ENCODE data around the gene SOCS2.
A peak's percentile ranks its signal among the peaks of the same experiment; 100 is the strongest.

The SOCS2 gene, protein sequence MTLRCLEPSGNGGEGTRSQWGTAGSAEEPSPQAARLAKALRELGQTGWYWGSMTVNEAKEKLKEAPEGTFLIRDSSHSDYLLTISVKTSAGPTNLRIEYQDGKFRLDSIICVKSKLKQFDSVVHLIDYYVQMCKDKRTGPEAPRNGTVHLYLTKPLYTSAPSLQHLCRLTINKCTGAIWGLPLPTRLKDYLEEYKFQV

GRCh38 chr12:93571925-93572711 lies at the start of gene SOCS2:
Gene SOCS2 (plus strand): TSS chr12:93572675. CDS start chr12:93572898, 223 bp downstream.
- Histone ChIP-seq H3K27me3 (ENCODE audit: control insufficient read depth in 1 of 2, insufficient read depth in 2 of 2, low read length in 2 of 2) (peaks cover 3 to 8% of the 10 kb centered on the region in 2 donors), H3K4me1 (ENCODE audit: control insufficient read depth in 1 of 2, insufficient read depth in 2 of 2, low read length in 2 of 2) (peaks cover 8 to 19% of the 10 kb centered on the region in 2 donors), H3K27ac (ENCODE audit: low read depth, low read length) (peak within 1 kb of the TSS; percentile 96), H3K9me3 (ENCODE audit: control insufficient read depth in 1 of 2, low read length in 2 of 2) (no peaks in the 10 kb centered on the region), H3K36me3 (ENCODE audit: control insufficient read depth in 1 of 2, insufficient read depth in 2 of 2, low read length in 2 of 2) (peaks cover 7 to 10% of the 10 kb centered on the region in 2 donors), H3K4me3 (ENCODE audit: low read depth in 1 of 2, low read length in 2 of 2) (peak within 1 kb of the TSS; percentile 78 to 95), H3K9ac (ENCODE audit: low read depth in 1 of 2, low read length in 2 of 2) (peak within 1 kb of the TSS; percentile 82 to 83)

GRCh38 chr12:93524386-93525133 lies 47.9 kb upstream of the SOCS2 start:
- Histone ChIP-seq H3K4me3 (ENCODE audit: low read depth in 1 of 2, low read length in 2 of 2) (no peak overlapping the region), H3K36me3 (ENCODE audit: control insufficient read depth in 1 of 2, insufficient read depth in 2 of 2, low read length in 2 of 2) (no peaks in the 10 kb centered on the region), H3K27ac (ENCODE audit: low read depth, low read length) (no peak overlapping the region), H3K4me1 (ENCODE audit: control insufficient read depth in 1 of 2, insufficient read depth in 2 of 2, low read length in 2 of 2) (no peaks in the 10 kb centered on the region), H3K9ac (ENCODE audit: low read depth in 1 of 2, low read length in 2 of 2) (no peak overlapping the region), H3K9me3 (ENCODE audit: control insufficient read depth in 1 of 2, low read length in 2 of 2) (no peaks in the 10 kb centered on the region), H3K27me3 (ENCODE audit: control insufficient read depth in 1 of 2, insufficient read depth in 2 of 2, low read length in 2 of 2) (peaks cover 0 to 5% of the 10 kb centered on the region in 2 donors)

DNA sequence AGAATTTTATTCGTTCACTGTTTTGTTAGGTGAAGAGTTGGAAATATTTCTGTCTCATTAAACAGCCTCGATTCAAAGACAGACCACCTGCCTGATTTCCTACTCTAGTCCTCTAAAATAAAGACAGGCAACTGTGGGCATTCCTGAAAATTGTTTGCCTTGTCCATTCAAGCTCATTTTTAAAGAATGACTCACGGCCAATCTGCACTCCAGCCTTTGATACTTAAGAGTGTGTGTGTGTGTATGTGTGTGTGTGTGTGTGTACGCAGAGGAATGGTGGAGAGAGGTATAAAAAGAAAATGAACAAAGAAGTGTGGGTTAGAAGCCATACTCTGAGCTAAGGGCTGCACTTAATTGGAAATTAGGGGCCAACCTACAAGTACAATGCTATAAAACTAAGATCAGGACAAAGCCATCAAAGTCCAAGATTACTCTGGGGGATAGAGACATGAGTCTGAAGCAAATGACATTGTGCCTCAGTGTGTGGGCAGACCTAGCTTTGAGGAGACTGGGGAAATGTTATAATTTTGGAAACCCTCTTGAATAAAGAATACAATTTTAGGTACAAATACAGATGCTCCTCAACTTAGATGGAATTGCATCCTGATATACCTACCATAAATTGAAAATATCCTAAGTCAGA lies 45.6 kb upstream of the SOCS2 start:
- Histone ChIP-seq H3K9me3 (ENCODE audit: control insufficient read depth in 1 of 2, low read length in 2 of 2) (no peaks in the 10 kb centered on the region), H3K4me3 (ENCODE audit: low read depth in 1 of 2, low read length in 2 of 2) (no peak overlapping the region), H3K9ac (ENCODE audit: low read depth in 1 of 2, low read length in 2 of 2) (no peak overlapping the region), H3K27me3 (ENCODE audit: control insufficient read depth in 1 of 2, insufficient read depth in 2 of 2, low read length in 2 of 2) (peaks cover 0 to 5% of the 10 kb centered on the region in 2 donors), H3K27ac (ENCODE audit: low read depth, low read length) (no peak overlapping the region), H3K4me1 (ENCODE audit: control insufficient read depth in 1 of 2, insufficient read depth in 2 of 2, low read length in 2 of 2) (peaks cover 0 to 4% of the 10 kb centered on the region in 2 donors), H3K36me3 (ENCODE audit: control insufficient read depth in 1 of 2, insufficient read depth in 2 of 2, low read length in 2 of 2) (no peaks in the 10 kb centered on the region)

GRCh38 chr12:93530358-93530757 lies 42.1 kb upstream of the SOCS2 start:
- no peaks in the 10 kb centered on the region for H3K9me3 ChIP-seq (ENCODE audit: control insufficient read depth in 1 of 2, low read length in 2 of 2)
- H3K9ac ChIP-seq (ENCODE audit: low read depth in 1 of 2, low read length in 2 of 2) = no peak overlapping the region
- no peaks in the 10 kb centered on the region for H3K36me3 ChIP-seq (ENCODE audit: control insufficient read depth in 1 of 2, insufficient read depth in 2 of 2, low read length in 2 of 2)
- H3K4me3 ChIP-seq (ENCODE audit: low read depth in 1 of 2, low read length in 2 of 2) = no peak overlapping the region
- H3K27ac ChIP-seq (ENCODE audit: low read depth, low read length) = no peak overlapping the region
- H3K27me3 ChIP-seq (ENCODE audit: control insufficient read depth in 1 of 2, insufficient read depth in 2 of 2, low read length in 2 of 2) = no peaks in the 10 kb centered on the region
- H3K4me1 ChIP-seq (ENCODE audit: control insufficient read depth in 1 of 2, insufficient read depth in 2 of 2, low read length in 2 of 2) = peaks cover 0 to 4% of the 10 kb centered on the region in 2 donors

GRCh38 chr12:93533310-93533709 lies 39.2 kb upstream of the SOCS2 start:
- no peaks in the 10 kb centered on the region for H3K9me3 ChIP-seq (ENCODE audit: control insufficient read depth in 1 of 2, low read length in 2 of 2)
- H3K36me3 ChIP-seq (ENCODE audit: control insufficient read depth in 1 of 2, insufficient read depth in 2 of 2, low read length in 2 of 2) = no peaks in the 10 kb centered on the region
- no peak overlapping the region for H3K4me3 ChIP-seq (ENCODE audit: low read depth in 1 of 2, low read length in 2 of 2)
- no peak overlapping the region for H3K27ac ChIP-seq (ENCODE audit: low read depth, low read length)
- no peak overlapping the region for H3K9ac ChIP-seq (ENCODE audit: low read depth in 1 of 2, low read length in 2 of 2)
- H3K27me3 ChIP-seq (ENCODE audit: control insufficient read depth in 1 of 2, insufficient read depth in 2 of 2, low read length in 2 of 2) = no peaks in the 10 kb centered on the region
- H3K4me1 ChIP-seq (ENCODE audit: control insufficient read depth in 1 of 2, insufficient read depth in 2 of 2, low read length in 2 of 2) = peaks cover 0 to 4% of the 10 kb centered on the region in 2 donors

DNA sequence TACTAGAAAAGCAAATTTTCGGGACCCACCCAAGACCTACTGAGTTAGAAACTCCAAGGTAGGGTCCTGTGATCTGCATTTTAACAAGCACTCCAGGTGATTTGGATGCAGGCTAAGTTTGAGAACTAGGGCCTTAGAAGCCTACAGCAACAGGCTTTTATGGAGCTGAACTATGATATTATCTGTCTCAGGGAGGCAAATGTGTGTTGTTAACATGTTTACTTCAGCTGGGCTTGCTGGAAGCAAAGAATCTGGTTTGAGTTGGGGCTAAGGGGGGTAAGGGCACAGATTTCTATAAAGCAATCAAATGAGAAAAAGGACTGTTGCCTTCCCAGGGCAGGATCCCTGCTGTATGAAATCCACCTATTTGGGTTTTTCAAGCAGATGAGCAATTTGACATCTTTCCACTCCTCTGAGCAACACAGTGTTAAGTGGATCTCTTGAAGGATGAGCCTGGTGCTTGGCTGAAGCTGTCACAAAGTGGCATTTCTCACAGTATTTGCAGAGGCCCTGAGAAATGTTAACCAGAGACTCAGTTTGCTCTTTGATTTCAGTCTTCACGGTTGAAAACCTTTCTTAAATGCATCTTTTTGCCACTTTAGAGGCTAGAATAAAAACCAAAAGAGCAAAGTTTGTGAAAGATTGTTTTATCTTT lies 36.2 kb upstream of the SOCS2 start:
- no peak overlapping the region for H3K4me3 ChIP-seq (ENCODE audit: low read depth in 1 of 2, low read length in 2 of 2)

DNA sequence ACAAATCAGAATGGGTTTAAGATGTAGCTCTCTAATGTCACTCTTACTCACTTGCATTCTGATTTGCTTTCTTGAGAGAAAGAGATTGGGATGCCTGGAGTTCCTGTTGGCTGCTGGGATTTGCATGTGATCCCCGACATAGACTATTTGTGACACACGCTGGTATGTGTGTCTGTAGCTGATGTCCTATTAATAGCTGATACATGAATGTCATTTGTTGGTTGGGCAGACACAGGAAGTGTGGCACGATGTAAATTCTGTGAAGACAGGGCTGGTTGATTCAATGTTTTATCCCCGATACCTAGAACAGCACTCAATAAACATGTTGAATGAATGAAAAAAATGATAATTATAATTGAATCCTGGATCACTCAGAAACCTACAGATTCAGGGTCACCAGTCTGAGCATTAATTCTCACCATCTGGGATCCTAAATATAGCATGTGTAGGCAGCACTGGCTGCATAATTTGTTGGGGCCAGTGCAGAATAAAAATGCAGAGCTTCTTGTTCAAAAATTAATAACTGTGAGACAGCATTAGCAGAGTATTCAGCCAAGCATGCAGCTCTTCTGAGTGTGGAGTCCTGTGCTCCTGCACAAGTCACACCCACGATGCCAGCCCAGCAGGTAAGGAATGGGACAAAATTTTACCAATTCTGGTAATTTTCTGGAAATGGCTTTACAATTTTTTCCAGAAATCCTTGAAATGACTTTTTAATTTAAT lies 35.5 kb upstream of the SOCS2 start:
- no peaks in the 10 kb centered on the region for H3K27me3 ChIP-seq (ENCODE audit: control insufficient read depth in 1 of 2, insufficient read depth in 2 of 2, low read length in 2 of 2)
- H3K9me3 ChIP-seq (ENCODE audit: control insufficient read depth in 1 of 2, low read length in 2 of 2) = no peaks in the 10 kb centered on the region
- no peak overlapping the region for H3K27ac ChIP-seq (ENCODE audit: low read depth, low read length)
- no peaks in the 10 kb centered on the region for H3K36me3 ChIP-seq (ENCODE audit: control insufficient read depth in 1 of 2, insufficient read depth in 2 of 2, low read length in 2 of 2)
- H3K4me3 ChIP-seq (ENCODE audit: low read depth in 1 of 2, low read length in 2 of 2) = no peak overlapping the region
- H3K4me1 ChIP-seq (ENCODE audit: control insufficient read depth in 1 of 2, insufficient read depth in 2 of 2, low read length in 2 of 2) = no peaks in the 10 kb centered on the region
- no peak overlapping the region for H3K9ac ChIP-seq (ENCODE audit: low read depth in 1 of 2, low read length in 2 of 2)

More for the DNA sequence above, 36.2 kb upstream of the SOCS2 start:
- Histone ChIP-seq H3K36me3 (ENCODE audit: control insufficient read depth in 1 of 2, insufficient read depth in 2 of 2, low read length in 2 of 2) (no peaks in the 10 kb centered on the region), H3K4me1 (ENCODE audit: control insufficient read depth in 1 of 2, insufficient read depth in 2 of 2, low read length in 2 of 2) (no peaks in the 10 kb centered on the region), H3K27me3 (ENCODE audit: control insufficient read depth in 1 of 2, insufficient read depth in 2 of 2, low read length in 2 of 2) (no peaks in the 10 kb centered on the region), H3K27ac (ENCODE audit: low read depth, low read length) (no peak overlapping the region), H3K9ac (ENCODE audit: low read depth in 1 of 2, low read length in 2 of 2) (no peak overlapping the region), H3K9me3 (ENCODE audit: control insufficient read depth in 1 of 2, low read length in 2 of 2) (no peaks in the 10 kb centered on the region)

GRCh38 chr12:93537769-93538168 lies 34.7 kb upstream of the SOCS2 start:
- no peak overlapping the region for H3K9ac ChIP-seq (ENCODE audit: low read depth in 1 of 2, low read length in 2 of 2)
- no peaks in the 10 kb centered on the region for H3K9me3 ChIP-seq (ENCODE audit: control insufficient read depth in 1 of 2, low read length in 2 of 2)
- no peaks in the 10 kb centered on the region for H3K36me3 ChIP-seq (ENCODE audit: control insufficient read depth in 1 of 2, insufficient read depth in 2 of 2, low read length in 2 of 2)
- no peak overlapping the region for H3K27ac ChIP-seq (ENCODE audit: low read depth, low read length)
- no peak overlapping the region for H3K4me3 ChIP-seq (ENCODE audit: low read depth in 1 of 2, low read length in 2 of 2)
- no peaks in the 10 kb centered on the region for H3K4me1 ChIP-seq (ENCODE audit: control insufficient read depth in 1 of 2, insufficient read depth in 2 of 2, low read length in 2 of 2)
- H3K27me3 ChIP-seq (ENCODE audit: control insufficient read depth in 1 of 2, insufficient read depth in 2 of 2, low read length in 2 of 2) = no peaks in the 10 kb centered on the region

DNA sequence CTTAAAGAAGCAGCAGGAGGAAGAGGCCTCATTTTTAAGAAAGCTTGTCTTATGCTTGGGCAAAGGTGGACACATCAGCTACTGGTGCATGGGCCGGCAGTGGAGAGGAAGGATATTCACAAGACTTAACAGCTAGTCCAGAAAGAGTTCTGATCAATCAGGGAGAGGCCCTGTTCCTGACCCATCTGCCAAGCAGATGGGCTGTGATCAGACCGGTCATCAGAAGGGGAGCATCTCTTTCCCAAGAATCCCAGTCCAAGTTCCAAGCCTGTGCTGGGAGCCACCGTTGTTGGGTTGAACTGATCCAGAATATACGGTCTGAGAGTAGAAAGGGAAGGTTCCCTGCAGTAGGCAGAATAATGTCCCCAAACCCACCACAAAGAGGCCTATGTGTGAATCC lies 32.7 kb upstream of the SOCS2 start:
- Histone ChIP-seq H3K27ac (ENCODE audit: low read depth, low read length) (no peak overlapping the region), H3K9me3 (ENCODE audit: control insufficient read depth in 1 of 2, low read length in 2 of 2) (no peaks in the 10 kb centered on the region), H3K9ac (ENCODE audit: low read depth in 1 of 2, low read length in 2 of 2) (no peak overlapping the region), H3K27me3 (ENCODE audit: control insufficient read depth in 1 of 2, insufficient read depth in 2 of 2, low read length in 2 of 2) (no peaks in the 10 kb centered on the region), H3K4me3 (ENCODE audit: low read depth in 1 of 2, low read length in 2 of 2) (no peak overlapping the region), H3K4me1 (ENCODE audit: control insufficient read depth in 1 of 2, insufficient read depth in 2 of 2, low read length in 2 of 2) (no peaks in the 10 kb centered on the region), H3K36me3 (ENCODE audit: control insufficient read depth in 1 of 2, insufficient read depth in 2 of 2, low read length in 2 of 2) (no peaks in the 10 kb centered on the region)

All from duodenal mucosa (tissue), 2 donors.